SU-DHL-6 (cell line): ENCODE measurements around the gene R3HDML.

Experiments
- CTCF ChIP-seq: fragments of 200-600 bp; sonication (generic); IDR thresholded peaks from one replicate; pipeline ENCODE4 v1.5.1; 2017; ENCODE audit warnings: antibody characterized with exemption, mild to moderate bottlenecking, low read length, moderate library complexity; ENCODE audit not compliant: insufficient read depth, poor library complexity, severe bottlenecking
- EZH2phosphoT487 ChIP-seq: fragments of 200-600 bp; sonication (generic), shearing (Covaris generic); conservative IDR thresholded peaks from 2 replicates; pipeline ENCODE4 v1.6.1; 2018; ENCODE audit warnings: mild to moderate bottlenecking, antibody characterized with exemption, low read length, moderate library complexity, mixed read lengths

- no peak for TF ChIP-seq EZH2phosphoT487
- no peak for TF ChIP-seq CTCF
Observed at GRCh38 chr20:44319839-44320422, 16.9 kb upstream of the R3HDML start.
